Nephron (organoid): ENCODE measurements around the gene ABLIM2.

Experiments used
- H3K27ac Mint-ChIP-seq, 3 experiments: 2 replicates each; pipeline ENCODE4 v1.8.0; 2020; ENCODE audit warnings: mixed read lengths in 3 of 3, mild to moderate bottlenecking in 2 of 3, moderate library complexity in 1 of 3
- H3K27me3 Mint-ChIP-seq: 2 replicates; pipeline ENCODE4 v1.8.0; 2021; ENCODE audit warnings: low read depth, mild to moderate bottlenecking, moderate library complexity, mixed read lengths
- H3K36me3 Mint-ChIP-seq: 2 replicates; pipeline ENCODE4 v1.8.0; 2020; ENCODE audit warnings: low read depth, mixed read lengths
- H3K4me1 Mint-ChIP-seq: 2 replicates; pipeline ENCODE4 v1.8.0; 2020; ENCODE audit warnings: mixed read lengths
- H3K4me3 Mint-ChIP-seq, 3 experiments: 2 replicates each; pipeline ENCODE4 v1.8.0; 2020; ENCODE audit warnings: mild to moderate bottlenecking in 3 of 3, mixed read lengths in 3 of 3, moderate library complexity in 2 of 3
- H3K9me3 Mint-ChIP-seq: 2 replicates; pipeline ENCODE4 v1.8.0; 2020; ENCODE audit warnings: mixed read lengths
- CTCF ChIP-seq, 3 experiments: fragments of 200-600 bp; sonication (generic); IDR thresholded peaks; one replicate each; pipeline ENCODE4 v1.5.0; 2021; ENCODE audit warnings: antibody characterized with exemption in 3 of 3; ENCODE audit not compliant: unreplicated experiment in 3 of 3

The ABLIM2 gene

GRCh38 chr4:8037150-8037769 is 121.4 kb downstream of the ABLIM2 start:
- Mint-ChIP-seq H3K4me3 (no peak overlapping the region), H3K27me3 (peaks cover 26% of the 10 kb centered on the region), H3K36me3 (no peaks in the 10 kb centered on the region), H3K9me3 (no peaks in the 10 kb centered on the region), H3K27ac (no peak overlapping the region), H3K4me1 (peaks cover 13% of the 10 kb centered on the region)
- TF ChIP-seq CTCF (IDR thresholded peaks at IDR 0.05; ENCODE audit: unreplicated experiment in 3 of 3), result no peak

GRCh38 chr4:8035371-8035780 is 123.2 kb downstream of the ABLIM2 start:
- H3K36me3 Mint-ChIP-seq, result no peaks in the 10 kb centered on the region
- H3K27me3 Mint-ChIP-seq, result peaks cover 21% of the 10 kb centered on the region
- no peak for TF ChIP-seq CTCF (IDR thresholded peaks at IDR 0.05; ENCODE audit: unreplicated experiment in 3 of 3)
- no peak overlapping the region for H3K4me3 Mint-ChIP-seq
- H3K27ac Mint-ChIP-seq, result no peak overlapping the region
- H3K9me3 Mint-ChIP-seq, result no peaks in the 10 kb centered on the region
- peaks cover 13% of the 10 kb centered on the region for H3K4me1 Mint-ChIP-seq

- H3K9me3 Mint-ChIP-seq, result no peaks in the 10 kb centered on the region
- H3K4me3 Mint-ChIP-seq, result no peak overlapping the region
- no peak overlapping the region for H3K27ac Mint-ChIP-seq
- H3K36me3 Mint-ChIP-seq, result no peaks in the 10 kb centered on the region
- no peak for TF ChIP-seq CTCF (IDR thresholded peaks at IDR 0.05; ENCODE audit: unreplicated experiment in 3 of 3)
- H3K27me3 Mint-ChIP-seq, result peaks cover 19% of the 10 kb centered on the region
- peaks cover 6% of the 10 kb centered on the region for H3K4me1 Mint-ChIP-seq
Measured at GRCh38 chr4:8033829-8034528, 124.6 kb downstream of the ABLIM2 start.

- no peaks in the 10 kb centered on the region for H3K9me3 Mint-ChIP-seq
- no peak overlapping the region for H3K27ac Mint-ChIP-seq
- no peak for TF ChIP-seq CTCF (IDR thresholded peaks at IDR 0.05; ENCODE audit: unreplicated experiment in 3 of 3)
- H3K4me3 Mint-ChIP-seq, result no peak overlapping the region
- no peaks in the 10 kb centered on the region for H3K36me3 Mint-ChIP-seq
- peaks cover 14% of the 10 kb centered on the region for H3K27me3 Mint-ChIP-seq
- peaks cover 6% of the 10 kb centered on the region for H3K4me1 Mint-ChIP-seq
Measured at GRCh38 chr4:8033067-8033755, 125.4 kb downstream of the ABLIM2 start.

- Mint-ChIP-seq H3K27me3 (peaks cover 14% of the 10 kb centered on the region), H3K4me1 (peaks cover 6% of the 10 kb centered on the region), H3K4me3 (no peak overlapping the region)
Measured at GRCh38 chr4:8032381-8032780, 126.2 kb downstream of the ABLIM2 start.

More at GRCh38 chr4:8032381-8032780, 126.2 kb downstream of the ABLIM2 start:
- Mint-ChIP-seq H3K27ac (no peak overlapping the region), H3K9me3 (no peaks in the 10 kb centered on the region), H3K36me3 (no peaks in the 10 kb centered on the region)
- no peak for TF ChIP-seq CTCF (IDR thresholded peaks at IDR 0.05; ENCODE audit: unreplicated experiment in 3 of 3)
